ENCODE results near the gene WDR33.

WDR33 gene

DNA sequence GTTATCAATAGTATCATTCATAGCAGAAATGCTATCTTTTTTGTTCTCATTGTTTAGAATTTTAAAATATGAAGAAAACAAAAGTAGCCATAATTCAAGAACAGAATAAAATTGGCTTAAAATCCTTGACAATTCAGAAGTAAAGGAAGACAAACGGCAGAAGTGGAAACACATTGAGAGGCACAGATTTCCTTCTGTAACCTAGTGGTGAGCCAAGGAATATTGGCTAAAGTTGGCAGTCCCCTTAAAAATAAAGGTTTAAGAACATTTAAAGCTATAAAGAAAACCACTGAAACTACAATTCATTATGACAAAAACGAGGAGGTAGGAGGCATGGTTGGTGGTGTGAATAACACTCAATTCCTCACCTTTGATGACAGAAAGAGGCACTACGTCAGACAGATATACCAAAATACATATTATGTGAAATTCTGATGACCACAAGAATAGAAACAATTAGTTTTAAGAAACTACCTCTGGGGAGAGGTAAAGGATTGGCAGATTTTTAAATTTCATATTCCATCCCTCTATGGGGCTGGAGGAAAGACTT lies 67.4 kb downstream of the WDR33 start:
- no peak for TF ChIP-seq FOXM1 (IDR thresholded peaks at IDR 0.05; ENCODE audit: borderline replicate concordance, low read depth)
- no peak for TF ChIP-seq CEBPB (IDR thresholded peaks at IDR 0.05)
- TF ChIP-seq, protein P1, sequence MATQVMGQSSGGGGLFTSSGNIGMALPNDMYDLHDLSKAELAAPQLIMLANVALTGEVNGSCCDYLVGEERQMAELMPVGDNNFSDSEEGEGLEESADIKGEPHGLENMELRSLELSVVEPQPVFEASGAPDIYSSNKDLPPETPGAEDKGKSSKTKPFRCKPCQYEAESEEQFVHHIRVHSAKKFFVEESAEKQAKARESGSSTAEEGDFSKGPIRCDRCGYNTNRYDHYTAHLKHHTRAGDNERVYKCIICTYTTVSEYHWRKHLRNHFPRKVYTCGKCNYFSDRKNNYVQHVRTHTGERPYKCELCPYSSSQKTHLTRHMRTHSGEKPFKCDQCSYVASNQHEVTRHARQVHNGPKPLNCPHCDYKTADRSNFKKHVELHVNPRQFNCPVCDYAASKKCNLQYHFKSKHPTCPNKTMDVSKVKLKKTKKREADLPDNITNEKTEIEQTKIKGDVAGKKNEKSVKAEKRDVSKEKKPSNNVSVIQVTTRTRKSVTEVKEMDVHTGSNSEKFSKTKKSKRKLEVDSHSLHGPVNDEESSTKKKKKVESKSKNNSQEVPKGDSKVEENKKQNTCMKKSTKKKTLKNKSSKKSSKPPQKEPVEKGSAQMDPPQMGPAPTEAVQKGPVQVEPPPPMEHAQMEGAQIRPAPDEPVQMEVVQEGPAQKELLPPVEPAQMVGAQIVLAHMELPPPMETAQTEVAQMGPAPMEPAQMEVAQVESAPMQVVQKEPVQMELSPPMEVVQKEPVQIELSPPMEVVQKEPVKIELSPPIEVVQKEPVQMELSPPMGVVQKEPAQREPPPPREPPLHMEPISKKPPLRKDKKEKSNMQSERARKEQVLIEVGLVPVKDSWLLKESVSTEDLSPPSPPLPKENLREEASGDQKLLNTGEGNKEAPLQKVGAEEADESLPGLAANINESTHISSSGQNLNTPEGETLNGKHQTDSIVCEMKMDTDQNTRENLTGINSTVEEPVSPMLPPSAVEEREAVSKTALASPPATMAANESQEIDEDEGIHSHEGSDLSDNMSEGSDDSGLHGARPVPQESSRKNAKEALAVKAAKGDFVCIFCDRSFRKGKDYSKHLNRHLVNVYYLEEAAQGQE (IDR thresholded peaks at IDR 0.05; ENCODE audit: low read depth) = no peak
- no peak for TF ChIP-seq TCF12 (IDR thresholded peaks at IDR 0.05; ENCODE audit: low read depth)

DNA sequence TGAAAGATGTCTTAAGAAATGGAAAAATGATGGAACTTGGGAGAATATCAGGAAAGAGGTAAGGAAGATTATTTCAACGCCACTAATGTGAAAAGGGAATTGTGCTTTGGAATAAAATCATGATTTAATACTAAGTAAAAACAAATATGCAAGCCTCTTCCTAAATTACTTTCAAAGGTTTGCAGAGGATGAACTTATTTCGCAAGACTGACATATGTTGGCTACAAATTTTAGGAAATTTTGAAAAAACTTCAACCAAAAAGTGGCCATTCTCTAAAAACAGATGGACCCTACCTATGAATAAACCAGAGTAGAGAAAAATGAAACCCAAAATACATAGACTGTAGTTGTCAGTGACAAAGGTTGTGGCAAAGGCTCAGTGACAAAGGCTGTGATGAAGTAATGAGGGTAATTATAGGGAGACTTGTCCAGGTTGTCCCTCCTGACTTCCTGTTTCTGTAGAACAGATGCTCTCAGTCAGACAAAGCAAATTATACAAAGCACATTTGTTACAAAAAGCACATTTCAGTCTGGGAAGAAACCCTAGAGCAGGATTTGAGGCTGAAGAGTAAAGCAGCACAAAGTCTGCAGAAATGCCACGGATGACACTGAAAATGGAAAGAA lies 70.2 kb downstream of the WDR33 start:
- no peak for TF ChIP-seq ZBTB7A (IDR thresholded peaks at IDR 0.05; ENCODE audit: low read depth)
- TF ChIP-seq, protein P1 (IDR thresholded peaks at IDR 0.05; ENCODE audit: low read depth) = no peak
- TF ChIP-seq, protein P2, sequence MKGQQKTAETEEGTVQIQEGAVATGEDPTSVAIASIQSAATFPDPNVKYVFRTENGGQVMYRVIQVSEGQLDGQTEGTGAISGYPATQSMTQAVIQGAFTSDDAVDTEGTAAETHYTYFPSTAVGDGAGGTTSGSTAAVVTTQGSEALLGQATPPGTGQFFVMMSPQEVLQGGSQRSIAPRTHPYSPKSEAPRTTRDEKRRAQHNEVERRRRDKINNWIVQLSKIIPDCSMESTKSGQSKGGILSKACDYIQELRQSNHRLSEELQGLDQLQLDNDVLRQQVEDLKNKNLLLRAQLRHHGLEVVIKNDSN (IDR thresholded peaks at IDR 0.05) = no peak
- TF ChIP-seq TEAD4 (IDR thresholded peaks at IDR 0.05) = no peak
- TF ChIP-seq RAD21 (IDR thresholded peaks at IDR 0.05; ENCODE audit: low read depth) = no peak
- no peak for TF ChIP-seq CEBPB (IDR thresholded peaks at IDR 0.05)
- TF ChIP-seq CREB1 (IDR thresholded peaks at IDR 0.05; ENCODE audit: low read depth) = no peak
- TF ChIP-seq TCF12 (IDR thresholded peaks at IDR 0.05; ENCODE audit: low read depth) = no peak
- no peak for TF ChIP-seq FOXM1 (IDR thresholded peaks at IDR 0.05; ENCODE audit: borderline replicate concordance, low read depth)
- no peak for TF ChIP-seq EP300 (IDR thresholded peaks at IDR 0.05; ENCODE audit: borderline replicate concordance)
- TF ChIP-seq NFIC (IDR thresholded peaks at IDR 0.05) = no peak
- TF ChIP-seq, protein P3, sequence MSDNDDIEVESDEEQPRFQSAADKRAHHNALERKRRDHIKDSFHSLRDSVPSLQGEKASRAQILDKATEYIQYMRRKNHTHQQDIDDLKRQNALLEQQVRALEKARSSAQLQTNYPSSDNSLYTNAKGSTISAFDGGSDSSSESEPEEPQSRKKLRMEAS (IDR thresholded peaks at IDR 0.05) = no peak
- TF ChIP-seq EGR1 (IDR thresholded peaks at IDR 0.05) = no peak
- TF ChIP-seq TAF1 (IDR thresholded peaks at IDR 0.05; ENCODE audit: low read depth) = no peak
- TF ChIP-seq YY1 (IDR thresholded peaks at IDR 0.05; ENCODE audit: low read depth) = no peak

DNA sequence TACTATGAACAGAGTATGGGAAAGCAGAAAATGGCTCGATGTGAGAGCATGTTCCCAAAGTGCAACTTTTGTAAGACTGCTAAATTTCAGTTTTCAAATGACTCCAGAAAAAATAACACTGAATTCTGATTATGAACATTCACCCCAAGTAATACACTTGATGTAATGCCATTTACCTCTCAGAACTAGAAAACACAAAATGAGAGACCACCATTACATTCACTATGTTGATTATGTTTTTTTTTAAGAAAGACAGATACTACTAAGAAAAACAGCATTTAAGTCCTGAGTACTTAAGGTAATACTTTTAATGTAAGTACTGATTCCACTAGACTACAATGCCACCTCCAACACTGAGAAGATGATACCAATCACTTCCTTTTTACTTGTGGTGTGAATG lies 71.2 kb downstream of the WDR33 start:
- no peak for TF ChIP-seq RAD21 (IDR thresholded peaks at IDR 0.05; ENCODE audit: low read depth)
- no peak for TF ChIP-seq EP300 (IDR thresholded peaks at IDR 0.05; ENCODE audit: borderline replicate concordance)
- TF ChIP-seq, protein P2 (IDR thresholded peaks at IDR 0.05) = no peak
- TF ChIP-seq TCF12 (IDR thresholded peaks at IDR 0.05; ENCODE audit: low read depth) = no peak
- no peak for TF ChIP-seq NFIC (IDR thresholded peaks at IDR 0.05)
- TF ChIP-seq TEAD4 (IDR thresholded peaks at IDR 0.05) = no peak
- TF ChIP-seq TAF1 (IDR thresholded peaks at IDR 0.05; ENCODE audit: low read depth) = no peak
- TF ChIP-seq CREB1 (IDR thresholded peaks at IDR 0.05; ENCODE audit: low read depth) = no peak

DNA sequence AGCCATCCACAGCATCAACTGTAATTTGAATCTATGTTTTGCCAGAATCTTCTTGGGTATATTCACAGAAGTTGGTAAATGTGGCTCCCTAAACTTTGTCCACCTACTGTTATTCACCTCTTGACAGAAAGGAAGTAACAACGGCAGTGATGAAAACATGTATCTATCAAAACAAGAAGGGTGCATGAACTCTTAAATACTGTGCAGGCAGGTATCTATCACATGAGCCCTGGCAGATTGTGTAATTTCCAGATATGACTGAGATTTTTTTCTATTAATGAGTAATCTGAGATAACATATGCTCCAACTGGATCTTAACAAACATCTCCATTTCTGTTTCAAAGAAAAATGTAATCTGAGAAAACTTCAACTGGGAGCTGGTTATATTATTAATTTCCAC lies 73.1 kb downstream of the WDR33 start:
- TF ChIP-seq, protein P1 (IDR thresholded peaks at IDR 0.05; ENCODE audit: low read depth) = no peak
- TF ChIP-seq EP300 (IDR thresholded peaks at IDR 0.05; ENCODE audit: borderline replicate concordance) = no peak
- TF ChIP-seq TAF1 (IDR thresholded peaks at IDR 0.05; ENCODE audit: low read depth) = no peak
- TF ChIP-seq TCF12 (IDR thresholded peaks at IDR 0.05; ENCODE audit: low read depth) = no peak
- TF ChIP-seq TEAD4 (IDR thresholded peaks at IDR 0.05) = no peak
- TF ChIP-seq CEBPB (IDR thresholded peaks at IDR 0.05) = no peak
- no peak for TF ChIP-seq YY1 (IDR thresholded peaks at IDR 0.05; ENCODE audit: low read depth)
- no peak for TF ChIP-seq CREB1 (IDR thresholded peaks at IDR 0.05; ENCODE audit: low read depth)
- no peak for TF ChIP-seq RAD21 (IDR thresholded peaks at IDR 0.05; ENCODE audit: low read depth)

All from Ishikawa (cell line).